HG03342 (cell line): ENCODE measurements around the gene TMEM154.
"Not testable (repeated sequence)": the region's sequence is repeated elsewhere in the genome, so short reads cannot be mapped to it uniquely, and the experiment has no call there.

Source experiments
- ATAC-seq: cut with Tn5 transposase; IDR thresholded peaks from one replicate; pipeline ENCODE4 v1.9.1; 2021; ENCODE audit warnings: mild to moderate bottlenecking, moderate library complexity; ENCODE audit not compliant: unreplicated experiment

TMEM154 gene

DNA sequence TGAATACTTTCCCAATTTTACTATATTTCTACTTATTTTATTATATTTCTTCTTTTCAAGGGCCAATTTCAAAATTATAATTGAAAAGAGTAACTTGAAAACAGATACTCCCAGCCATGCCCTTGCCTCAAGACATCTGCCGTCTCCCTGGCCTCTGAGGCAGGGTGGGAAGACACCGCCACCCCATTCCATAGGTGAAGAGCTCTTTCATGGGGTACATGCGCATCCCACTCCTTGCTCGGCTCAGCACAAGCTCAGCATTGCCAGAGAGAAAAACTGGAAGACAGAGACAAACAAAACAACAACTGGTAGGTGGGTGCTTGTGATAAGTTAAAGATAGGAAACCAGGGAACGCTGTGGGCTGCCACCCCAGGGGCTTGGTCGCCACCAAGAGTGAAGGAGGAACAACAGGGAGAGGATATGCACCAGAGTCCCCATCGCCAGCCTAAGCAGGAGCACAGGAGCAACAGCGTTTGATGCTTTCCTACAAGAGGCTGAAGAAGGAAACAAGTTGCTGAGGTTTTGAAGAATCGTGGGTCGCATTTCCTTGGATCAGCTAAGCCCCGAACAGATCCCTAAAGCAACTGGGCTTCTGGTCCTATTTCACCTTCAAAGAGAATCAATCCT is 11.3 kb downstream of the TMEM154 start:
- ATAC-seq = no peak

DNA sequence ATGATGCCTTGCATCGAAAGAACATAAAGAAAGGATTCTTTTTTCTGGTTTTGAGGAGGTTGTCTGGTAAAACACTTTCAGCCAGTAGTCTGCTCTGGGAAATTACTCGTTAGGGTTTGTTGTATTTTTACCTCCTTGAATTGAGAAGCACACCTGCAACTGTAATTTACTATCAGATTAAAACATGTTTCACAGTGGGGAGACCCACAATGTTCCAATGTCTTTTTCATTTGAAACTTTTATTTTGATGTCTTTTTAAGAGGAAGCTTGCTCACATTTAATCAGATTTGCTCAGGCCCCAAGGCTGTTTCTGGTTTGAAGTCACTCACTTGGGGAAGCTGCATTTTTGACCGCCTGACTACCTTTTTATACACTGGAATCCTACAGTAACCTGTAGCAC is 12.0 kb downstream of the TMEM154 start:
- ATAC-seq = no peak

DNA sequence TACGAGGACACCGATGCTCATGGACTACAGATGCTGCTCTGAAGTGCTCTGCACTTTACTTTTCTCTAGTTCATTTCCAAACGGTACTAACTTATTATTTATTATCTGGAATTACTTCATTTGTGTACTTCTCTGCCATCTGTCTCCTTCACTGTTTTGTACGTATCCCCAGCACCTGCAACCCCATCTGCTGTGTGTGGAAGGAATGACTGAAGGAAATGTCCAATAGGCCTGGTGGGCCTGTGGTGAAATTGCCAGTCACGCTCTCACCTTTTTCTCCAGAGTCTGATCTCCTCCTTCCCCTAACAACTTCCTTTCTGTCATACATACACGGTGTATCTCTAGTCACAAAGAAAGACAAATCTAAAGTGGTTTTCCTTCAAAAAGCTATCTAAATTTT is 12.9 kb downstream of the TMEM154 start:
- no peak for ATAC-seq

DNA sequence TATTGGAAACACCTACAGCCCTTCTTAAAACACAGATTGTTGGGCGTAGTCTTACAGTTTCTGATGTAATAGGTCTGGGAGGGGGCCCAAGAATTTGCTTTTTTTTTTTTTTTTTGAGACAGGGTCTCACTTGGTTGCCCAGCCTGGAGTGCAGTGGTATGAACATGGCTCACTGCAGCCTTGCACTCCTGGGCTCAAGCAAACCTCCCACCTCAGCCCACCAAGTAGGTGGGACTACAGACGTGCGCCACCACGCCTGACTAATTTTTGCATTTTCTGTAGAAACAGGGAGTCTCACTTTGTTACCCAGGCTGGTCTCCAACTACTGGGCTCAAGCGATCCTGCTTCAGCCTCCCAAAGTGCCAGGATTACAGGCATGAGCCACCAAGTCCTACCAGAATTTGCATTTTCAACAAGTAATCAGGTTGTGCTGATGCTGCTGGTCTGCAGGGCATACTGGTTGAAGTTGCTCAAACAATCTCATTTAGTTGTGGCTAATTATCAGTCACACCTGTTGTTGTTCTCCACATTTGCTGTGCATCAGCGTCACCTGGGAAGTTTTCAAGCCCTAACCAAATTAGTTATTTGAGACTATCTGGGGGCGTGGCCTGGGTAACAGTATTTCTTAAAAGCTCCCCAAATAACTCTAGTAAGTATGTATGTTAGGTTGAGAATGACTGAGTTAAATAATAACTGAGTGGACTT is 14.0 kb downstream of the TMEM154 start:
- ATAC-seq = no peak

DNA sequence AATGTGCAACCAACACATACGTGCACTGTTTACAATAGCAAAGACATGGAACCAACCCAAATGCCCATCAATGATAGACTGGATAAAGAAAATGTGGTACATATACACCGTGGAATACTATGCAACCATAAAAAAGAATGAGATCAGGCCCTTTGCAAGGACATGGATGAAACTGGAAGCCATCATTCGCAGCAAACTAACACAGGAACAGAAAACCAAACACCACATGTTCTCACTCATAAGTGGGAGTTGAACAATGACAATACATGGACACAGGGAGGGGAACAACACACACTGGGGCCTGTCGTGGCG is 15.8 kb downstream of the TMEM154 start:
- ATAC-seq = not testable (repeated sequence)

DNA sequence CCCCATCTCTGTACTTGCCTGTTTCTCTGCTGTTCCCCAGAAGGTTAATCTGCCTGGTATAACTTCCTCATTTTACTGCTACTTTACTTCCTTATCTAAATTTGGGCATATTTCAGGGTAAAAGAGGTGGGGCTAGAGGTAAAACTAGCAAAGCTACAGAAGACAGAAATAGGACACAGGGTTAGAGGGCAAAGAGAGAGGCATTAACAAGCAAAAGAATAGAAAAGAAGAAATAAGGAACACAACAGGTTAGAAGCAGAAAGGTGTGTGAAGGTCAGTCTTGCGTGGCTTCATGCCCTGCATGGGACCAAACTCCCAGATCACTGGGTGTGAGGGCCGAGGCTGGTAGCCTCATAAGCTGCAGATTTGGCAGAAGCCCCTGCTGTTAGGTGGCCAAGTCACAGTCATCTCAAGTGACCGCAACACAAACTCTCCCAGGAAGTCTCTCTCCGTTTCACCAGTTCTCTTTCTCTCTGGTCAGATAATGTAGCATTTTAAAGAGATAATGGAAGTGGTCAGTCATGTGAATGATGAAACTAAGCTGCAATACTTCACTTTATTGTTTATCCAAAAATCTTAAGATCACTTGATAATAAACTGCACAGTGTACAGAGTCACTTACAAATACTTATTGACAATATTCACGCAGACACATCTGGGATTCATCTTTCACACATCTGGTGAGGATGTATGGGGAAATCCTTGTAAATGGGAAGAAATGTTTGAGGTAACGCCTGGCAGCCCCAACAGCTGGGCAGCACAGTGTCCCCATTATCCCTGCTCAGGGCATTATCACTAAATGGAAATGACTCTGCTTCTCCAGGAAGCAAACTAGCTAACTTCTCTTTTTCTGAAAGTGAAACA is 16.4 kb downstream of the TMEM154 start:
- peak; percentile 52 for ATAC-seq

DNA sequence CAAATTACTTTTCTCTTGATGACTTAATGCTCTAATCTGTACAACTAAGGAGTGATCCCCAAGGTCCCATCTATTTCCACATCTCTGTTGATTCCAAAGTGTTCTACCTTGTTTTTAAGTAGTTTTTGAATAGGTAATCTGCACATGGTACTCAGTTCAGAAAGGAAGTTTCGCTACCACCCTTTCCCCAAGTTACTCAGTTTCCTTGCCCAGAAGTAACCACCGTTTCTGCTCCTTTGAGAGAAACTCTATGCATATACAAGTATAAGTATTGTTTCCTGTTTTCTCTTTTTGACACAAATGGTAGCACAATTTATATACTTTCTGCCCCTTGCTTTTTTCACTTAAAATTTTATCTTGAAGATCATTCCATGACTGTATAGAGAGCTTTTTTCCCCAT is 18.1 kb downstream of the TMEM154 start:
- no peak for ATAC-seq

DNA sequence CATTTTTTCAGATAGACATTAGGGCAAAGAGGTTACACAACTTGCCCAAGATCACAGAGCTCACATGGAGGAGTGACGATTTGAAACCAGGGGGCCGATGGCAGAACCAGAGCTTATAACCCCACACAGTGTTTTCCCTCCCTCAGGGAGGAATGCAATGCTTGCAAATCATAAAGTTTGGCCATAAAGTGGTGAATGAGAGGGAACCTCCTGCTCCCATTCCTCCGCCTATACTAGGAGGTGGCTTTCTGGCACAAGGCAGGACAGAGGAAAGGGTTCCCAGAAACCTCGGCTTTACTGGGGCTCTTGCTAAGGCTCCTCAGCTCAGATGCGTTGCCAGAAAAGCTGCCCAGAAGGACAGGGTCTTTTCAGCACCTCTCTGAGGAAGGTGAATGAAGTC is 19.3 kb downstream of the TMEM154 start:
- ATAC-seq = no peak

DNA sequence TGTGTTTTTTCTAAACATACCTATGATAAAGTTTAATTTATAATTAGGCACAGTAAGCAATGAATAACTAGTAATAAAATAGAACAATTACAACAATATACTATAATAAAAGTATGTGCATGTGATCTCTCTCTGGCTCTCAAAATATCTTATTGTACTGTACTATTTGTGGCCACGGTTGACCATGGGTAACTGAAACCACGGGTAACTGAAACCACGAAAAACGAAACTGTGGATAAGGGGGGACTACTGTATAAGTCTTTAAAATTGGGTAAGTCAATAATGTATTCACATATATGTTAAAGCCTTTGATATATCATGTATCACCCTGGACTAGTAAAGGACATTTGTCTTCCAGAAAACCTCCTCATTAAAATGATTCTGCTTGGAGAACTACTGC is 20.0 kb downstream of the TMEM154 start:
- ATAC-seq = no peak

DNA sequence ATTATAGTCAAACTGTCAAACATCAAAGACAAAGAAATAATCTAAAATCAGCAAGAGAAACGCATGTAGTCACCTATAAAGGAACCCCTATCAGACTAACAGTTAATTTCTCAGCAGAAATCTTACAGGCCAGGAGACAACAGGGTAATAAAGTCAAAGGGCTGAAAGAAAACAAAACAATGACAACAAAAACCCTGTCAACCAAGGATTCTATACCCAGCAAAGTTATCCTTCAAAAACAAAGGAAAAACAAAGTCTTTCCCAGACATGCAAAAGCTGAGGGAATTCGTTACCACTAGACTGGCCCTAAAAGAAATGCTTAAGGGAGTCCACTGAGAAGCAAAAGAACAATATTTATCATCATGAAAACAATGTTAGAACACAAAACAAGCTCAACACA is 22.1 kb downstream of the TMEM154 start:
- no peak for ATAC-seq

DNA sequence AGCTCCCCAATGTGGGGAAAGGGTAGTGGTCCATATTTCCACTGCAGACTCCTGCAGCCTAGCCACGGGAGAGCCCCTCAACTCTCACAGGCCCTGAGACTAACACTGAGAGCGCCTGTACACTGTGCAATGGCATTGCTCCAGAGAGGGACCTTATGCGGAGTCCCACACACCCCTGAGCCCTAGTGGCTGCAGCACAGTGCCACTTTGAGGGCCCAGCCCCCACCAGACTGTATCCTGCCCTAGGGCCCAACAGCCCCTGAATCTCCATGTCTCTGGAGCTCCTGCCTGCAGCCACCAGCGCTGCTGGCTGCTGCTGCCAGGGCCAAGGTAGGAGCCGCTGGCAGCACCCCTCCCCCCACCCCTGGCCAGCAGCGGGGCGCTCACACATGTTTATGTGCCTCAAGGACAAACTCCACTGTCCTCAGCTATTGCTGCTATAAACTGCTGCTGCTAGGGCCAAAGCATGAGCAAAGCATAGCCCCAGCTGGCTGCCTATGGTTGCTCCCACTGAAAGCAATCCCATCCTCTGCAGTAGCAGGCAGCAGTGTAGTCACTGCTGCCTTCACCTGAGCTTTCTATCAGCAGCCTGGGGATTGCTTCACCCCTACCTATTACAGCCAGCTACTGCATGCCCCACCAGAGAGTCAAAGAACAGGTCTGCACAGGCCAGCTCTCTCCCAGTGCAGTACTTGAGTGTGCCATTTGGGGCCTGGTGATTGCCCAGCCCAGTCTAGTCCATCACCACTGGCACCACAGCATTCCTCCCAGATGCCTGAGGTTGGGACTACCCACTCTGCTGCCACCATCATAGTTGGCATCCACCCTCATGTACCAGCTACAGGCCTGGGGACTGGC is 24.3 kb downstream of the TMEM154 start:
- ATAC-seq = no peak

DNA sequence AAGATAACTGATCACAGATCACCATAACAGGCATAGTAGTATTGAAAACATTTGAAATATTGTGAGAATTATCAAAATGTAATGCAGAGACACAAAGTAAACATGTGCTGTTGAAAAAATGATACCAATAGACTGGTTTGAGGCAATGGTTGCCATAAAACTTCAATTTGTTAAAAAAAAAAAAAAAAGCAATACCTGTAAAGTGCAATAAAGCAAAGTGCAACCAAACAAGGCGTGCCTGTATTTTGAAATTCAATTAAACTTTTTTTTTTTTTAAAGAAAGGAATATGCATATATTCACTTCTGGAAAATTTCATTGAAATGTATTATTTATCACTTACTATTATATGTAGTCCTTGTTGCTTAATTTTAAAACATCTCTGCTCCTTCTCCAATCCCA is 27.7 kb downstream of the TMEM154 start:
- no peak for ATAC-seq

DNA sequence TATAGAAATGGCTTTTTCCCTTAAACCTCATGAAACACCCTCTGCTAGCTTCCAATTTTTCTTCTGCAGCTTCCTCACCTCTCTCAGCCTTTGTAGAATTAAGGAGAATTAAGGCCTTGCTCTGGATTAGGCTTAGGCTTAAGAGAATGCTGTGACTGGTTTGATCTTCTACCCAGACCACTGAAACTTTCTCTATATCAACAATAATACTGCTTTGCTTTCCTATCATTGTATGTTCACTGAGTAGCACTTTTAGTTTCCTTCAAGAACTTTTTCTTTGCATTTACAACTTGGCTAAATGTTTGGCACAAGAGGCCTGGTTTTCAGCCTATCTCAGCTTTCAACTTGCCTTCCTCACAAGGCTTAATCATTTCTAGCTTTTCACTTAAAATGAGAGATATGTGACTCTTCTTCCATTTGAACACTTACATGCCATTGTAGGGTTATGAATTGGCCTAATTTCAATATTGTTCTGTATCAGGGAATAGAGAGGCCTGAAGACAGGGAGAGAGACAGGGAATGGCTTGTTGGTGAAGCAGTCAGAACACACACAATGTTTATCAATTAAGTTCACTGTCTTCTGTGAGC is 28.2 kb downstream of the TMEM154 start:
- ATAC-seq = no peak

DNA sequence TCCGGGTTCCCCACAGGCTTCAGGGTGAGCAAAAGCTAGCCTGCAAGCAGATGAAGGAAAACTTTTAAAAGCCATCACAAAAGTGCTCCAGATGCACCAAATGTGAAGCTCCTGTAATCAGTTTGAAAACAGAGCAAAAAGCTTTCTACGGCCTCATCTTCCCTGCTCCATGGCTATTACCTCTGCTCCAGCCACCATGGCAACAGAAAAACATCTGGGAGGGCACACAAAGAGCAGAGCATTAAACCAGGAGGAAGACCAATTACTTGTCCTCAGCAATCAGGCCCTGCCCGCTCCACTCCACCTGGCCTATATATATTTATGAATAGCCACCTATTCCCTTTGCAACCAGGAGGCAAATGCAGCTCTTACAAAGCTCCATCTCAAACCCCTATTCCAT is 33.6 kb downstream of the TMEM154 start:
- no peak for ATAC-seq

DNA sequence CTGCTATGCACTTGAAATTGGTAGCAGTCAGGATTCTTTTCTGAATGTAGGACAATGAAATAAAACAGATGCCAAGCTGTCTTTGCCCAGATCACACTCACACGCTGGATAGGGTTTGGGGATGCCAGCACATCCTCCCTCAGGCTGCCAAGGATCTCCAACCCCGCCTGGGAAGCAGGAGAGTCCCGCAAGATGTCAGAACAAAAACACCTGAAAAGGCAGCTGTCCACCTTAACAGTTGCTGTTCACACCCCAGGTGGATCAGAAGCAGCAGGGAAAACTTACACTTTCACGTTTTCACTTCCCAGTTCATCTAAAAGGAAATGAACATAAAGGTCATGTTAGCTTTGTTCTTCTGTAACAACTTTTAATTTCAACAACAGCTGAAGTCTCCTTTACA is 35.7 kb downstream of the TMEM154 start:
- no peak for ATAC-seq

DNA sequence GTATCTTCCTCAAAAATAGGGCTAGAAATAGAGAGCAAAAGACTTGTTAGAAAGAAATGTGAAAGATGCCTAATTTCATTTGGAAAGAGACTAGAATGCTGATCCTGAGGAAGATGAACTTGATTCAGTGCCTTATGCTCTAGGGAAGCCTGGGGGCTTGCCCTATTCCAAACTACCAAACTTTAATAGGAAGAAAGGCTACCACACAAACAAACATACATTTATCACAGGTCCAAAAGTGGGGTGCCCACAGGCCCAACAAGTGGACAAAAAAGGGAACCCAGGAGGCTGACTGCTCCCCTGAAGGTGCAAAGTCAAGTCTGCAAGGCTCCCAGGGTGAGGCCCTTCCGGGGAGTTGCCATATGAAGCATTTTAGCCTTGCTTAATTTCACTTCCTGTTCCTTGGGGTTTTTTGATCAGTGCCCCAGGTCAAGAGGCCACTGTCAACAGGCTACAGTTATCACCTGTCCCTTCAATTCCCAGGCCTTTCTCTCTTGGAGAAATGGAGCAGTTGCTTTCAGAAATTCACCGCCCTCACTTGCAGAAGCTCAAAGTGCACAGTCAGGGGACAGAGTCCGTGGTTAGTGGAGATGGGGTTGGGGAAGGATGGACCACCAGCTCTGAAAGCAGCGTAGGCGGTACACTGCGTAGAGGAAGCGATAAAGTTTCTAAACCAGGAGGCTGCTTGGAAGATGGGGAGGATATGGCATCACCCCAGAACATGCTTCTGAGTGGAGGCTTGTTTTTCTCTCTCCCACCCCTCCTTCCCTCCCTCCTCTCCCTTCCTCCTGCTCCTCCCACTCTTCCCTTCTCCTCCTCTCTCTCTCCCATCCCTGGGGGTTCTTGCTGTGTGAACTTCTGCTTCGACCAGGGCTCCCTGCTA is 36.4 kb downstream of the TMEM154 start:
- ATAC-seq = peak; percentile 91

DNA sequence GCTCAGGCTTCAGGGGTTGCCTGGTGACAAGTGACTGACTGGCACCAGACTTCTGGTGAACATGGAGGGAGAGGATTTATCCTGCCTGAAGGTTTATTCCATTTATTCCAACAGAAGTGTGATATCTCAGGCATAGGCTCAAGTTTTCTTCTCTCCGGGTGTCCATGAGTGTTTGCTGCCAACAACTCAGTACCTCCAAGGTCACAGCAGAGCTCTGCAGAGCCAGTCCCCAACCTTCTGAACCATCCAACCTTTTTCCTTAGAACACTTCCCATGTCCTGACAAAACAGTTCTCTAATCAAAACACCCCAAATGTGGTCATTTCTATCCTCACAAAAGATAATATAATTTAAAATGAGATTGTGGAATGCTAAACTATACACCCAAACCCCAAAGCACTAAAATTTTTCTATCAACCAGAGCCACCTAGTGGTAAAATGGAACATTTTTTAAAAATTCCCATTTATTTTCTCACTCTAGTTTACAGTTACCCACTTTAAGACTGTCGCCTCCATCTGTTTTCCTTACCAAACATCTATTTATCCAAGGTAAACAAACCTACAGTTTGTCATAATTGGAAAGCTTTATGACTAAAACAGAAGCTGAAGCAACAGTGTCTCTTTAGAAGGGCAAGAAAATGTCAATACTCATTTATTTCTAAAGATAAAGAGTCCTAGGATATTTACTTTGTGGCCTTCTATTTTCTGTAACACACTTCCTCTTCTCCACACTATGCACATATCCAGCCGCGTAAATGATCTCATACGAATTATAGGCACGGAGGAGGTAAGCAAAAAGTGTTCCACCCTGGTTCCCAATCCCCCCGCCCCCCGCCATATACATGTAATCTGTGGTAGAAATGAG is 39.5 kb downstream of the TMEM154 start:
- no peak for ATAC-seq

DNA sequence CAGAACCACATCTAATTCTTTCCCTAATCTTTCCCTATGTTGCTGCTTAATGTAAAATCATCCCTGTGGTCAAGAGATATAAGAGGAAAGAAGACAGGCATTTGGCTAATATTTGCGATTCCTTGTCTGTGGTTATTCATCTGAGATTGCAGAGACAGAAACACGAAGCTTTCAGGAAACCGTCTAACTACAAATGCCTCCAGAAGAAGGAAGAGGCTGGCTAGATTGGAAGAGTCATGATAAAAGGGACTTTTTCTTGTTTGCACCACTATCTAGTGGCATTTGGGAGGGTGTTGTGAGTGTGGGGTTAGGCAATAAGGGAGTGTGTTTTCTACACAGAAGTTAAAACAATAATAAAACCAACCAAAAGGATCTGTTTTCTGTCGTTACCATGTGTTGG is 43.9 kb downstream of the TMEM154 start:
- no peak for ATAC-seq
